Kidney (tissue), 14 donors: ENCODE results near the gene HINT3. TPM values are rescaled to one million over a fixed set of nuclear protein-coding genes. Genes with fewer than 3 reads are reported as not detected.
A peak's percentile ranks its signal among the peaks of the same experiment; 100 is the strongest.

ENCODE experiments used
- DNase-seq, 5 donors: peaks; one replicate each; pipeline ENCODE4 v3.0.0-alpha.2; 2013 to 2020
- FAIRE-seq: peaks from 2 replicates; lab custom pipeline; 2012; peaks lifted over from hg19 to GRCh38; lab: Jason Lieb, UNC
- H3K27ac ChIP-seq, 2 donors: one replicate each; pipeline ENCODE4 v1.7.0; 2013; ENCODE audit warnings: low read depth in 2 of 2, low read length in 2 of 2, inconsistent platforms in 1 of 2
- H3K27me3 ChIP-seq: one replicate; pipeline ENCODE4 v1.7.1; 2013; ENCODE audit warnings: low read length, inconsistent platforms; ENCODE audit not compliant: control insufficient read depth, insufficient read depth
- H3K36me3 ChIP-seq, 3 donors: one replicate each; pipeline versions ENCODE4 v1.7.0 to v1.7.1; 2013; ENCODE audit warnings: low read length in 3 of 3, control low read depth in 1 of 3, inconsistent platforms in 1 of 3; ENCODE audit not compliant: insufficient read depth in 3 of 3, control insufficient read depth in 2 of 3
- H3K4me1 ChIP-seq, 3 donors: one replicate each; pipeline versions ENCODE4 v1.7.0 to v1.7.1; 2013; ENCODE audit warnings: low read length in 3 of 3, inconsistent platforms in 1 of 3, low read depth in 1 of 3; ENCODE audit not compliant: control insufficient read depth in 2 of 3, insufficient read depth in 2 of 3
- H3K4me3 ChIP-seq, 3 donors: one replicate each; pipeline versions ENCODE4 v1.7.0 to v1.8.1; 2013; ENCODE audit warnings: low read length in 3 of 3, control low read depth in 1 of 3, inconsistent platforms in 1 of 3
- H3K9ac ChIP-seq, 3 donors: one replicate each; pipeline versions ENCODE4 v1.7.0 to v1.7.1; 2013; ENCODE audit warnings: low read length in 3 of 3, control low read depth in 1 of 3, inconsistent platforms in 1 of 3
- H3K9me3 ChIP-seq, 3 donors: one replicate each; pipeline versions ENCODE4 v1.7.0 to v1.7.1; 2013; ENCODE audit warnings: low read length in 3 of 3, control low read depth in 1 of 3, inconsistent platforms in 1 of 3; ENCODE audit not compliant: control insufficient read depth in 2 of 3, insufficient read depth in 1 of 3
- CTCF ChIP-seq: IDR thresholded peaks from 3 replicates; pipeline ENCODE4 v1.5.1; 2012; ENCODE audit warnings: mild to moderate bottlenecking, moderate library complexity, borderline replicate concordance; ENCODE audit not compliant: insufficient read depth; ENCODE audit errors: extremely low read depth
- intact Hi-C: fragments of 100-400 bp; cut with DNase I; formaldehyde crosslinking; loops from one replicate; pipeline ENCODE4 v1.11.1; 2022
- polyA plus RNA-seq: library from polyadenylated mRNA; stranded (reverse); fragments of 350-450 nt; fragmentation: Illumina TruSeq; extraction: RNeasy Lipid Tissue Mini Kit (QIAGEN cat#74804); gene quantifications from one replicate; pipeline ENCODE4 v1.2.3, GENCODE V29; 2014; ENCODE audit warnings: low read depth, low replicate concordance; ENCODE audit not compliant: insufficient read depth
- total RNA-seq: library from RNA; stranded (reverse); fragmentation: NEBNext Ultra II Directional; extraction: Animal tissue kit (Norgen Biotek cat#: 25700); gene quantifications from one replicate; pipeline ENCODE4 v1.2.1, GENCODE V29; 2021
- donor health status: control.
- donor health status: control.
- donor health status: control.
- donor health status: control.
- donor health status: control.
- donor health status: DM: yes; HTN: yes; CAD: no.
- donor health status: Normal renal cell carcinoma (clear cell type).

Gene HINT3
- total and polyA plus RNA-seq, 2 donors from 2014 or later: 18.9 to 21.4 TPM

DNA sequence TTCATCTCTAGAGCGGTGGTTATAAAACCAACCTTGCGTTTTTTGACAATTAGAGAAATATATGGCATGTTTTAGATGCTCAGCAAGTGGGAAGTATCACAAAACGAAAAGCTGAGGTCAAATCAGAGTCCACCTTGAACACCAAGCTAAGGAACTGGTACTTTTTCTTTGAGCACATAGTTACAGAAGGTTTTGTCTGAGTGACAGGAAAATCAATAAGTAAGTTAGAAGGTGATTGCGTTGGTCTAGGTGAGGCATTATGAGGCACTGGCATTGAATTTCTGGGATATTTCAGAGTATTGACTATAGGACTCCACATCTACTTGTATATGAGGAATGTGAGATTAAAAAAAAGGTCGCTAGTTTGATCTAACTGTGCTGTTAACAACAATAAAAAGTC is 597 bp upstream of the HINT3 start:
- no peak for DNase-seq
- FAIRE-seq: no peak
- intact Hi-C loops: no loop called here
- no peak for TF ChIP-seq CTCF
- Histone ChIP-seq H3K4me1 (peaks cover 4 to 16% (median 10%) of the 10 kb centered on the region in 3 donors), H3K27ac (peak overlapping the region in 1 of 2 donors; percentile 95), H3K27me3 (no peaks in the 10 kb centered on the region), H3K9ac (peak overlapping the region in 1 of 3 donors; percentile 91), H3K36me3 (no peaks in the 10 kb centered on the region), H3K9me3 (no peaks in the 10 kb centered on the region), H3K4me3 (peak overlapping the region; percentile 48 to 83 (median 79))

- Histone ChIP-seq H3K27me3 (no peaks in the 10 kb centered on the region), H3K4me1 (peaks cover 4 to 16% (median 10%) of the 10 kb centered on the region in 3 donors), H3K9ac (peak overlapping the region; percentile 45 to 91 (median 81)), H3K27ac (peak overlapping the region; percentile 95 to 96), H3K36me3 (no peaks in the 10 kb centered on the region), H3K4me3 (peak overlapping the region; percentile 65 to 83 (median 79)), H3K9me3 (no peaks in the 10 kb centered on the region)
- no peak for DNase-seq
- intact Hi-C loops: no loop called here
- TF ChIP-seq CTCF: no peak
- no peak for FAIRE-seq
Observed at GRCh38 chr6:125957391-125957693, 772 bp downstream of the HINT3 start.

DNA sequence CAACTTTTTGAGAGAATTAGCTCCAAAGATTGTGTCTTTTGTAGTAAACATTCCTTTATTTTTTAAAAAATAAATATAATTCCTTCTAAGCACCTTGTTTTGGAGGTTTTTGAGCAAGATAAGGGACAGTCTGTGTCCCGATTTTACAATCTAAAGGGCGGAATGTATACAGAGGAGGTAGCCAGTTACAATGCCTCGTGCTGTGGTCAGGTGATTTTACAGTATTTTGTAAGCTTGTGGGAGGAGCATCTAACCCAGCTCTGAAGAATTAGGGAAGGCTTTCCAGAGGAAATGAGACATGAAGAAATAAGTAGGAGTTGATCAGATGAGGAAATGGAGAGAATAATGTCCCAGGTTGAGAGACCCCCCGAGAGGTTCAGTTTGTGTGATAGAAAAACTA is 1.3 kb downstream of the HINT3 start:
- Histone ChIP-seq H3K4me3 (peak overlapping the region; percentile 65 to 83 (median 79)), H3K9me3 (no peaks in the 10 kb centered on the region), H3K4me1 (peaks cover 4 to 16% (median 10%) of the 10 kb centered on the region in 3 donors), H3K36me3 (no peaks in the 10 kb centered on the region), H3K9ac (peak overlapping the region; percentile 14 to 81 (median 45)), H3K27ac (peak overlapping the region in 1 of 2 donors; percentile 95), H3K27me3 (no peaks in the 10 kb centered on the region)
- no peak for FAIRE-seq
- intact Hi-C loops: no loop called here
- peak in 3 of 5 donors; percentile 31 to 86 (median 79) for DNase-seq
- no peak for TF ChIP-seq CTCF

DNA sequence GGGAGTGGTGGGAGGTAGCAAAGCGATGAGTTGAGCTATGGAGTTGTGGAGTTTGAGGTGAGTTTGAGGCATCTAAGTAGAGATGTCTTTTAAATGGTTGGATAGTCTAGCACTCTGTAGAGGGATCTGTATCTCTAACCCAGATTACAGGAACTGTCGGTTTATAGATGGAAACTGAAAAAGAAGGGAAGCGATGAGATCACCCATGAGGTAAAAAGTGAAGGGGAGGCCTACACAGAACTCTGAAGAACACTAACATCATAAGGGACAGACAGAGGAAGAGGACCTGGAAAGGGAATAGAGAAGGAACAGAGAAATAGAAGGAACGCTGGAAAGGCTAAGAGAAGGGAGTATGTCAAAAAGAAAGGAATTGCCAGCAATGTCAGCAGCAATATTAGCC is 2.5 kb downstream of the HINT3 start:
- intact Hi-C loops: no loop called here

More for the DNA sequence above, 2.5 kb downstream of the HINT3 start:
- no peak overlapping the region for H3K4me3 ChIP-seq
- no peaks in the 10 kb centered on the region for H3K27me3 ChIP-seq
- no peak overlapping the region for H3K27ac ChIP-seq
- FAIRE-seq (no peak), DNase-seq (no peak)
- peaks cover 4 to 16% (median 10%) of the 10 kb centered on the region in 3 donors for H3K4me1 ChIP-seq
- no peaks in the 10 kb centered on the region for H3K36me3 ChIP-seq
- no peak for TF ChIP-seq CTCF
- no peak overlapping the region for H3K9ac ChIP-seq
- no peaks in the 10 kb centered on the region for H3K9me3 ChIP-seq
